A673 (cell line): ENCODE data around the gene ACTL6A. TPM values are rescaled to one million over a fixed set of nuclear protein-coding genes. Genes with fewer than 3 reads are reported as not detected.

ENCODE experiments used
- BruUV-seq: library from RNA; stranded (reverse); fragments of 400-500 nt; replicated peaks from 2 replicates; lab custom pipeline; 2021; lab: Mats Ljungman, UMichigan
- CTCF ChIA-PET: fragments of 300-600 bp; sonication (Branson Sonifier 250); formaldehyde crosslinking; loops from one replicate; lab custom pipeline; 2022; ENCODE audit warnings: antibody characterized with exemption; lab: Charles Lee
- POLR2A ChIA-PET: fragments of 300-600 bp; sonication (Branson Sonifier 250); formaldehyde crosslinking; loops from one replicate; lab custom pipeline; 2022; ENCODE audit warnings: antibody characterized with exemption; ENCODE audit not compliant: low non-redundant PET; lab: Charles Lee
- DNase-seq: peaks from one replicate; pipeline ENCODE4 v3.0.0-alpha.2; 2015; ENCODE audit warnings: low spot score
- H3K27ac ChIP-seq: fragments of 200-600 bp; sonication (generic); 2 replicates; pipeline ENCODE4 v1.5.1; 2016; ENCODE audit warnings: mixed run types, low read depth, mild to moderate bottlenecking, mixed read lengths, antibody characterized with exemption, low read length; ENCODE audit not compliant: poor library complexity, severe bottlenecking
- H3K27me3 ChIP-seq: fragments of 200-600 bp; sonication (generic); replicated peaks from 2 replicates; pipeline ENCODE4 v1.6.1; 2017; ENCODE audit warnings: mixed run types, low read depth, mild to moderate bottlenecking, mixed read lengths, antibody characterized with exemption, low read length; ENCODE audit not compliant: insufficient read depth, poor library complexity
- H3K36me3 ChIP-seq: fragments of 200-600 bp; sonication (generic); 2 replicates; pipeline ENCODE4 v1.6.1; 2016; ENCODE audit warnings: mixed run types, mild to moderate bottlenecking, mixed read lengths, antibody characterized with exemption, low read length; ENCODE audit not compliant: insufficient read depth, poor library complexity, severe bottlenecking
- H3K4me1 ChIP-seq: fragments of 200-600 bp; sonication (generic); 2 replicates; pipeline ENCODE4 v1.6.1; 2017; ENCODE audit warnings: mixed run types, mild to moderate bottlenecking, mixed read lengths, antibody characterized with exemption, low read length; ENCODE audit not compliant: insufficient read depth, poor library complexity, severe bottlenecking
- H3K4me3 ChIP-seq: fragments of 200-600 bp; sonication (generic); 2 replicates; pipeline ENCODE4 v1.5.1; 2016; ENCODE audit warnings: low read depth, mixed run types, mild to moderate bottlenecking, mixed read lengths, low read length; ENCODE audit not compliant: poor library complexity, severe bottlenecking
- H3K9me3 ChIP-seq: fragments of 200-600 bp; sonication (generic); 2 replicates; pipeline ENCODE4 v1.6.1; 2016; ENCODE audit warnings: mixed run types, low read depth, mild to moderate bottlenecking, mixed read lengths, antibody characterized with exemption, low read length; ENCODE audit not compliant: poor library complexity, severe bottlenecking
- EZH2 ChIP-seq: fragments of 200-600 bp; sonication (generic); IDR thresholded peaks from 2 replicates; pipeline ENCODE4 v1.6.1; 2017; ENCODE audit warnings: borderline replicate concordance, low read depth, mild to moderate bottlenecking, mixed read lengths, antibody characterized with exemption, low read length; ENCODE audit not compliant: poor library complexity, severe bottlenecking
- intact Hi-C: fragments of 100-400 bp; cut with micrococcal nuclease; formaldehyde crosslinking; loops from one replicate; pipeline ENCODE4 v1.10.0; 2022; ENCODE audit not compliant: unreplicated experiment
- total RNA-seq: library from RNA; stranded (reverse); gene quantifications from 2 replicates; pipeline ENCODE4 v1.2.3, GENCODE V29; 2021
- TF ChIP-seq, protein P1 (sequence below): fragments of 300-800, 200-600 bp; sonication (generic); conservative IDR thresholded peaks from 2 replicates; pipeline ENCODE4 v1.5.1; 2017; ENCODE audit warnings: low read depth, mild to moderate bottlenecking, antibody characterized with exemption, low read length, moderate library complexity, mixed read lengths

The ACTL6A gene
- total RNA-seq, 1 experiment from 2014 or later = 153 TPM

DNA sequence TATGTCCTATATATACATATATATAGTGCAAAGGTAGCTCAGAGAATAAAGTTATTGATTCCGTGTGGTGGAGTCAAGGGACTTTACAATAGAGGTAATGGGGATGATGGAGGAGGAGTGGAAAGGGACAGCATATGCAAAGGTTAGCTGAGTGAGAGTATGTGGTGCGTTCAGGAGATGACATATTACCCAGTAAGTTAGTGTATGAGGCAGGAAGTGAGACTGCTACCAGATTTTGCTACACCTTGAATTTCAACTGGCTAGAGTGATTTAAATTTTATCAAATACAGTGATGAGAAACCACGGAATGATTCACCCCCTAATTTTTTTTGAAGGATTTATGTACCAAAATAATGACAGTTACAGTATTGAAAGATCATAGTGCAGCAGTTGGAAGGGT is 2.8 kb downstream of the ACTL6A start:
- ChIA-PET CTCF (no interaction called here), POLR2A (no interaction called here)
- Histone ChIP-seq H3K27ac (no peak overlapping the region), H3K4me1 (peaks cover 9% of the 10 kb centered on the region), H3K36me3 (peaks cover 10% of the 10 kb centered on the region), H3K9me3 (no peaks in the 10 kb centered on the region), H3K27me3 (no peaks in the 10 kb centered on the region), H3K4me3 (no peak overlapping the region)
- DNase-seq = no peak
- TF ChIP-seq EZH2 = no peak
- TF ChIP-seq, protein P1, sequence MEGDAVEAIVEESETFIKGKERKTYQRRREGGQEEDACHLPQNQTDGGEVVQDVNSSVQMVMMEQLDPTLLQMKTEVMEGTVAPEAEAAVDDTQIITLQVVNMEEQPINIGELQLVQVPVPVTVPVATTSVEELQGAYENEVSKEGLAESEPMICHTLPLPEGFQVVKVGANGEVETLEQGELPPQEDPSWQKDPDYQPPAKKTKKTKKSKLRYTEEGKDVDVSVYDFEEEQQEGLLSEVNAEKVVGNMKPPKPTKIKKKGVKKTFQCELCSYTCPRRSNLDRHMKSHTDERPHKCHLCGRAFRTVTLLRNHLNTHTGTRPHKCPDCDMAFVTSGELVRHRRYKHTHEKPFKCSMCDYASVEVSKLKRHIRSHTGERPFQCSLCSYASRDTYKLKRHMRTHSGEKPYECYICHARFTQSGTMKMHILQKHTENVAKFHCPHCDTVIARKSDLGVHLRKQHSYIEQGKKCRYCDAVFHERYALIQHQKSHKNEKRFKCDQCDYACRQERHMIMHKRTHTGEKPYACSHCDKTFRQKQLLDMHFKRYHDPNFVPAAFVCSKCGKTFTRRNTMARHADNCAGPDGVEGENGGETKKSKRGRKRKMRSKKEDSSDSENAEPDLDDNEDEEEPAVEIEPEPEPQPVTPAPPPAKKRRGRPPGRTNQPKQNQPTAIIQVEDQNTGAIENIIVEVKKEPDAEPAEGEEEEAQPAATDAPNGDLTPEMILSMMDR = no peak
- BruUV-seq = no TSS peak
- intact Hi-C loops = no loop called here

DNA sequence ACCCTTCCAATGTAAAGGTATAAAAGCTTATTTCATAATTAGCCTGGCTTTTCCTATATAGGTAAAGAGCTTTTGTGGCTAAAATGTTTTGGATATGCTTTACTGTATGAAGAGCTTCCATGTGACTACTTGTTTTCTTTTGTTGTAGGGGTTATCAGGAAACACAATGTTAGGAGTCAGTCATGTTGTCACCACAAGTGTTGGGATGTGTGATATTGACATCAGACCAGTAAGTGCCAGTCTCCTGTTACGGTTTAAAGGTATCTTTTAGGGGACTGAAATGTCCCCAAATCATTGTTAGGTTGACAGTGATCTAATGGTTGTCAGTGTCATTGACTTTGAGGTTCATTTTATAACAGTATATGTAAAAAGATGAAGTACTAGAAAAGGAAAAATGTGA is 18.3 kb downstream of the ACTL6A start:
- no peak overlapping the region for H3K4me3 ChIP-seq
- CTCF ChIA-PET = no interaction called here
- no peak for DNase-seq
- H3K9me3 ChIP-seq = no peaks in the 10 kb centered on the region
- H3K27ac ChIP-seq = no peak overlapping the region
- no peaks in the 10 kb centered on the region for H3K4me1 ChIP-seq
- TF ChIP-seq, protein P1 = no peak
- TF ChIP-seq EZH2 = no peak
- intact Hi-C loops = no loop called here
- peaks cover 76% of the 10 kb centered on the region for H3K36me3 ChIP-seq
- BruUV-seq = no TSS peak
- POLR2A ChIA-PET = no interaction called here
- no peaks in the 10 kb centered on the region for H3K27me3 ChIP-seq

DNA sequence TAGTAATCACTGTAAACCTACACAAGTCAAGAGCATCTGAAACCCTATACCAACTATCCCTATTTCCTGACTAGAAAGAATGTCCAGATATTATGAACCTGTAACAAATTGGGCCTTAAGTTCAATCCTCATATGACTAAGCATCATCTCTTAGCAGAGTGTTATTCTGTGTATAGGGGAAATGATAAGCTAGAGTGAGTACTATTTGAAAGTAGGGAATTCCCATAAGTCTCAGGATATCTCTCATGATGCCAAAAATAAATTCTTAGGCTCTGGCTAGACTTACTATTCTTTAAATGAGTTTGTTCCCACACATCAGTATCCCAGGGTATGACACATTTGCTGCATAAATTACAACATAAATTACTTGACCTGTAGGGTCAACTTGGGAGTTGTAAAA is 26.4 kb downstream of the ACTL6A start:
- BruUV-seq = no TSS peak
- ChIA-PET CTCF (no interaction called here), POLR2A (no interaction called here)
- intact Hi-C loops = no loop called here
- H3K4me3 ChIP-seq = no peak overlapping the region
- no peaks in the 10 kb centered on the region for H3K9me3 ChIP-seq
- H3K4me1 ChIP-seq = peaks cover 4% of the 10 kb centered on the region
- no peak overlapping the region for H3K27ac ChIP-seq
- peaks cover 77% of the 10 kb centered on the region for H3K36me3 ChIP-seq
- no peaks in the 10 kb centered on the region for H3K27me3 ChIP-seq
- TF ChIP-seq, protein P1 = no peak
- TF ChIP-seq EZH2 = no peak
- DNase-seq = no peak
